Vagina (tissue), 2 donors: Measurements from ENCODE around the gene PTPRD.

Experiments used
- CTCF ChIP-seq, 3 experiments: fragments of 450-650 bp in 2 of 3; fragments of 200-600 bp in 1 of 3; sonication (generic) in 1 of 3; IDR thresholded peaks; one replicate each; pipeline ENCODE4 v1.5.1; 2017 to 2019; ENCODE audit warnings: antibody characterized with exemption in 3 of 3, mild to moderate bottlenecking in 2 of 3, moderate library complexity in 2 of 3
- POLR2A ChIP-seq, 2 donors: fragments of 450-650 bp; IDR thresholded peaks; one replicate each; pipeline ENCODE4 v1.6.1; 2017; ENCODE audit warnings: antibody characterized with exemption in 2 of 2, mild to moderate bottlenecking in 2 of 2, moderate library complexity in 2 of 2

- TF ChIP-seq CTCF (IDR thresholded peaks at IDR 0.05) (no peak), POLR2A (IDR thresholded peaks at IDR 0.05) (no peak)
These were observed 532.8 kb downstream of the PTPRD start for GRCh38 chr9:10080012-10080411.
